ENCODE results near the gene EEF1G. TPM values are rescaled to one million over a fixed set of nuclear protein-coding genes. Genes with fewer than 3 reads are reported as not detected.
"Not testable (repeated sequence)": the region's sequence is repeated elsewhere in the genome, so short reads cannot be mapped to it uniquely, and the experiment has no call there.

The EEF1G gene, protein sequence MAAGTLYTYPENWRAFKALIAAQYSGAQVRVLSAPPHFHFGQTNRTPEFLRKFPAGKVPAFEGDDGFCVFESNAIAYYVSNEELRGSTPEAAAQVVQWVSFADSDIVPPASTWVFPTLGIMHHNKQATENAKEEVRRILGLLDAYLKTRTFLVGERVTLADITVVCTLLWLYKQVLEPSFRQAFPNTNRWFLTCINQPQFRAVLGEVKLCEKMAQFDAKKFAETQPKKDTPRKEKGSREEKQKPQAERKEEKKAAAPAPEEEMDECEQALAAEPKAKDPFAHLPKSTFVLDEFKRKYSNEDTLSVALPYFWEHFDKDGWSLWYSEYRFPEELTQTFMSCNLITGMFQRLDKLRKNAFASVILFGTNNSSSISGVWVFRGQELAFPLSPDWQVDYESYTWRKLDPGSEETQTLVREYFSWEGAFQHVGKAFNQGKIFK
- total RNA-seq, result 1,000 to 10,000 TPM in 1 of 4 donors, 100 to 1,000 TPM in 3; 781 to 1,253 (median 958) TPM

DNA sequence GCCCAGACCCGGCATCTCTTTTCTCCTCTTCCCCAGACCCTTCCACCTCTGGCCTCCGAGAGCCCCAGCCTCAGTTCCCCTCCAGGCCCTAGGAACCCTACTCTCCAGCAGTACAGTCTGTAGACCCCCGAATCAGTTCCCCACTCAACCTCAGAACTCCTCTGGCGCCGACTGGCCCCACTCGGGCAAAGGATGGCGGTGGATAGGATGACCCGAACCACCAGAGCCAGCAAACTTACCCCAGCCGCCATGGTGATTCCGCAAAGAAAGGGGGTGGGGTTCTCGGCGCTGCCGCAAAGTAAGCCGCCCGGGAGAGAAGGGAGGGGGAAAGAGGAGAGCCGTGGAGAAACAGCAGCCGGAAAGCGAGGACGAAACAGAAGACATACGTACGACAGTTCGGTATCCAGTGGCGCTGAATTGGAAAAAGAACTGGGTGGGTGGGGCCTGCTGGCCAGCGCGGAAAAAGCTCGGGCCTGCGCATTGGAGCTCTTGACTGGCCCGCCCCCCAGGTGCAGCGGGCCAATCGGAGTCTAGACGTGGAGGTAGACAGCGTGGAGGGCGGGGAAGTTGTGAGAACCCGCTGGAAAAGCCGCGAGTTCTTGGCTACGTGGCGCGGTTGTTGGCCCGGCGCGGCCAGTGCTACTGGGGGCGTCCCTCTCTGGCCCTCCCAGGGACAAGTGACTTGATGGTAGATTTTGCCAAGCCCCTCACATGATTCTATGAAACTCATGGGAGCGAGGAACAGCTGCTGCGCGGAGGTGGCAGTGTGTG is at the start of gene EEF1G:
EEF1G (minus strand) TSS at position 300 of the 771 bp plus-strand sequence; CDS start at position 251, 49 bp downstream.
- peaks cover 0 to 27% (median 3%) of the 10 kb centered on the region in 4 donors for H3K4me1 ChIP-seq
- H3K4me3 ChIP-seq, result peak within 1 kb of the TSS; percentile 74 to 83 (median 79)
- no peaks in the 10 kb centered on the region for H3K9me3 ChIP-seq
- peaks cover 0 to 49% (median 0%) of the 10 kb centered on the region in 3 donors for H3K36me3 ChIP-seq
- peak; percentile 79 to 87 for TF ChIP-seq POLR2A (IDR thresholded peaks at IDR 0.05)
- TF ChIP-seq, protein P1, sequence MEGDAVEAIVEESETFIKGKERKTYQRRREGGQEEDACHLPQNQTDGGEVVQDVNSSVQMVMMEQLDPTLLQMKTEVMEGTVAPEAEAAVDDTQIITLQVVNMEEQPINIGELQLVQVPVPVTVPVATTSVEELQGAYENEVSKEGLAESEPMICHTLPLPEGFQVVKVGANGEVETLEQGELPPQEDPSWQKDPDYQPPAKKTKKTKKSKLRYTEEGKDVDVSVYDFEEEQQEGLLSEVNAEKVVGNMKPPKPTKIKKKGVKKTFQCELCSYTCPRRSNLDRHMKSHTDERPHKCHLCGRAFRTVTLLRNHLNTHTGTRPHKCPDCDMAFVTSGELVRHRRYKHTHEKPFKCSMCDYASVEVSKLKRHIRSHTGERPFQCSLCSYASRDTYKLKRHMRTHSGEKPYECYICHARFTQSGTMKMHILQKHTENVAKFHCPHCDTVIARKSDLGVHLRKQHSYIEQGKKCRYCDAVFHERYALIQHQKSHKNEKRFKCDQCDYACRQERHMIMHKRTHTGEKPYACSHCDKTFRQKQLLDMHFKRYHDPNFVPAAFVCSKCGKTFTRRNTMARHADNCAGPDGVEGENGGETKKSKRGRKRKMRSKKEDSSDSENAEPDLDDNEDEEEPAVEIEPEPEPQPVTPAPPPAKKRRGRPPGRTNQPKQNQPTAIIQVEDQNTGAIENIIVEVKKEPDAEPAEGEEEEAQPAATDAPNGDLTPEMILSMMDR (IDR thresholded peaks at IDR 0.05), result peak in 1 of 6 experiments; percentile 6
- H3K27me3 ChIP-seq, result no peaks in the 10 kb centered on the region
- DNase-seq, result peak; percentile 98 to 99 (median 98)
- H3K27ac ChIP-seq, result peak within 1 kb of the TSS; percentile 82 to 93 (median 88)

DNA sequence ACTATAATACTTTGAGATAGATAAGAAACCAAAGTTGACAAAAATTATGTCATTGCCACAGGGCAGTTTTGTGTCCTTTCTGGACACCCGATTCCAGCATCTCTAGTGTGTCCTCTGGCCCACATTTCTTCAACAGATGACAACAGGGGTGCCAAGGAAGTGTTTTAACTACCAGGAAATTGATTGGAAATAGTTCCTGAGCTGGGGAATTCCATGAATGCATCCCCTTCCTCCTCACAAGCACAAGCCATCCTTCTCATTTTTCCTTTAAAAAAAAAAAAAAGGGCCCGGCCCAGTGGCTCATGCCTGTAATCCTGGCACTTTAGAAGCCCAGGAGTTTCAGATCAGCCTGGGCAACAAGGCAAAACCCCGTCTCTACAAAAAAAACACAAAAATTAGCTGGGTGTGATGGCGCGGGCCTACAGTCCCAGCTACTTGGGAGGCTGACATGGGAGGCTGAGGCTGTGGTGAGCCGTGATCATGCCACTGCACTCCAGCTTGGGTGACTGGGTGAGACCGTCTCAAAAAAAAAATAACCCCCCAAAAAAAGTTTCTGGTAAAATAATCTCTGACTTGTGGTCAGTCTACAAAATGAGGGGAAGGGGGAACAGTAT is 48.9 kb upstream of the EEF1G start:
- DNase-seq, result no peak
- no peak for TF ChIP-seq POLR2A (IDR thresholded peaks at IDR 0.05)
- TF ChIP-seq, protein P1 (IDR thresholded peaks at IDR 0.05), result no peak
- H3K4me3 ChIP-seq, result peak overlapping the region in 3 of 4 donors; percentile 57 to 99 (median 80)

DNA sequence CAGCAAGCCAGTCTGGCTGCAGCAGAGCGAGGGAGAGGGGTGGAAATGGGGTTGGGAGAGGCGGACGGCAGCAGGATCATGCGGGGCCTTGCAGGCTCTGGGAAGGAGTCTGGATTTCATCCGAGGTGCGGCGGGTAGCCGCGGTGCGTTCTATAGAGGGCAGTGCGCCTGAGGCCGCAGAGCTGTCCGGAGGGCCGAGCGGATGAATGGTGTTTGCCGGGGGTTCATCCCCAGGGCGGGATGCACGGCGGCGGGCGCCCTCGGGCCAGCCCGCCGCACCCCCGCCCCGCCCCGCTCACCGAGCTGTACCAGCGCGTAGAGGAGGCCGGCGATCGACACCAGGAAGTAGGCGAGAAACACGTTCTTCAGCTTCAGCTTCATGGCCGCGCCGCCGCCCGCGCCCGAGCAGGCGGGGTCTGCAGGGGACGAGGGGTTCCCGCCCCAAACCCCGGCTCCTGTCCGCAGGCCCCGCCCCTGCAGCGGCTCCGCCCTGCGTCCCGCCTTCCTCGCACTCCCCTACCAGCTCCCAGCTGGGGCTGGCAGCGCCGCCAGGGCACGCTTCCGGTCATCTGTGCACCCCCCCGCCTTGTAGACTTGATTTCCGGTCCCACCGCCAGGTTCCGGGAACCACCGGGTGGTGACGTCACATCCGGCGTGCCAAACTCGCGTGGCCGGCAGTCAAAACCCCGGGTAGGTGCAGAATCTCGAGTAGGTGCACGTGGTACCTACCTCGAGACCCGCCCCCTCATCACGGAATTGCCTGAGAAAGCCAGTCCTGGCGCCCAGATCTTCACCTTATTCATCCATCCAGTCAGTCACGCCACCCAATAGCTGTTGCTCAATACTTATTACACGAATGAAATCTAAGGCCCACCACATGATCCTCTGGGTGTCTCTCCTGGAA is 48.1 kb upstream of the EEF1G start, which contains the start of gene B3GAT3:
B3GAT3 (minus strand) TSS at position 420 of the 904 bp plus-strand sequence; CDS start at position 381, 39 bp downstream.
- peak; percentile 98 to 99 (median 99) for DNase-seq
- H3K4me1 ChIP-seq, result peaks cover 2 to 15% (median 8%) of the 10 kb centered on the region in 4 donors
- peak within 1 kb of the TSS; percentile 51 to 99 (median 68) for H3K4me3 ChIP-seq
- H3K27me3 ChIP-seq, result no peaks in the 10 kb centered on the region
- H3K36me3 ChIP-seq, result peaks cover 0 to 28% (median 0%) of the 10 kb centered on the region in 3 donors
- TF ChIP-seq, protein P1 (IDR thresholded peaks at IDR 0.05), result peak in 3 of 6 experiments; percentile 34 to 52 (median 38)
- peak; percentile 72 to 77 for TF ChIP-seq POLR2A (IDR thresholded peaks at IDR 0.05)
- no peaks in the 10 kb centered on the region for H3K9me3 ChIP-seq
- peak within 1 kb of the TSS; percentile 72 to 96 (median 88) for H3K27ac ChIP-seq

More for the DNA sequence above, 48.9 kb upstream of the EEF1G start:
- peaks cover 2 to 15% (median 8%) of the 10 kb centered on the region in 4 donors for H3K4me1 ChIP-seq
- H3K27ac ChIP-seq, result peak overlapping the region; percentile 72 to 96 (median 88)
- H3K36me3 ChIP-seq, result peaks cover 0 to 28% (median 0%) of the 10 kb centered on the region in 3 donors
- H3K9me3 ChIP-seq, result no peaks in the 10 kb centered on the region
- H3K27me3 ChIP-seq, result no peaks in the 10 kb centered on the region

DNA sequence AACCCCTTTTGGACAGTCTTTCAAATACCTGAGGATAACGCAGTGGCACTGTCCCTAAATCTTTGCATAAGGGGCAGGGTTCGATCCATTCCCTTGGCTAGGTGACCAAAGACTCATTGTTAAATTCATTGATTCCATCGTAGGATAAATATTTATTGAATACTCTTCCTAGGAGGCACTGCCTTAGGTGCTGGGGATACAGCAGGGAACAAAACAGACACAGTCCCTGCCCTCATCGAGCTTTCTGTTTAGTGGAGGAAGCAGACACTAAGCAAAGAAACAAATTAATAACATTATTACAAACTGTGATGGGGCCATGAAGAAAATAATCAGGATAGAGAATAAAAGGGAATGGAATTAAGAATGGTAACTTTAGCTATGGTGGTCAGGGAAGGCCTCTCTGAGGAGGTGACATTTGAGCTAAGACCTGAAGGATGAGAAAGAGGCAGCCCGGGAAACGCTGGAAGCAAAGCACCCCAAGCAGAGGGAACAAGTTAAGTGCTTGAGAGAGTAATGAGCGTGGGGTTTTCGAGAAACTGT is 47.4 kb upstream of the EEF1G start:
- H3K9me3 ChIP-seq, result no peaks in the 10 kb centered on the region
- H3K4me1 ChIP-seq, result peaks cover 2 to 15% (median 8%) of the 10 kb centered on the region in 4 donors
- H3K4me3 ChIP-seq, result peak overlapping the region; percentile 51 to 99 (median 68)
- H3K27ac ChIP-seq, result peak overlapping the region; percentile 72 to 96 (median 88)
- H3K27me3 ChIP-seq, result no peaks in the 10 kb centered on the region
- TF ChIP-seq, protein P1 (IDR thresholded peaks at IDR 0.05), result no peak
- no peak for TF ChIP-seq POLR2A (IDR thresholded peaks at IDR 0.05)
- DNase-seq, result no peak
- H3K36me3 ChIP-seq, result peaks cover 0 to 28% (median 0%) of the 10 kb centered on the region in 3 donors

DNA sequence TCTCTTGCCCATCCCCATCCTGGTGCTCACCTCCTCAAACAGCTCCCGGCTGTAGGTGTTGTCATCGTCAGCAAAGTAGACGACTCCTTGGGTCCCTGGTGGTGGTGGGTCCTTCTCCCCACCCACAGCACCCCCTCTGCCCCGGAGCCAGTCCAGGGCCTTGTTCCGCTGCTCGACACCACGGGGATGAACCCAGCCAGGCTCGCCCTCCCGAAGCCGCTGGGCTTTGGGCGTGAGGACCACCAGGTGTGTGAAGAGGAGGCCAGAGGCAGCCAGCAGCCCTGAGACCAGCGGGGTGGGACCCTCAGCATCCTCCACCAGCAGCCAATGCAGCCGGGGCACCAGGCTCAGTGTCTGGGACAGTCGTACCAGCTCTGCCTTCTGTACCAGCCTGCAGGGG is 43.3 kb upstream of the EEF1G start:
- not testable (repeated sequence) for H3K27ac ChIP-seq, H3K27me3 ChIP-seq, H3K4me3 ChIP-seq, DNase-seq, H3K9me3 ChIP-seq
- Histone ChIP-seq H3K4me1 (peaks cover 2 to 25% (median 11%) of the 10 kb centered on the region in 4 donors), H3K36me3 (peaks cover 0 to 24% (median 0%) of the 10 kb centered on the region in 3 donors)

All from Peyer's patch (tissue), 4 donors.